NCI-H128 (cell line): Measurements from ENCODE around the gene MCF2L.

ENCODE experiments used
- DNase-seq: peaks from one replicate; lab custom pipeline; 2025; ENCODE audit not compliant: unreplicated experiment; lab: John Stamatoyannopoulos, UW

The MCF2L gene

DNA sequence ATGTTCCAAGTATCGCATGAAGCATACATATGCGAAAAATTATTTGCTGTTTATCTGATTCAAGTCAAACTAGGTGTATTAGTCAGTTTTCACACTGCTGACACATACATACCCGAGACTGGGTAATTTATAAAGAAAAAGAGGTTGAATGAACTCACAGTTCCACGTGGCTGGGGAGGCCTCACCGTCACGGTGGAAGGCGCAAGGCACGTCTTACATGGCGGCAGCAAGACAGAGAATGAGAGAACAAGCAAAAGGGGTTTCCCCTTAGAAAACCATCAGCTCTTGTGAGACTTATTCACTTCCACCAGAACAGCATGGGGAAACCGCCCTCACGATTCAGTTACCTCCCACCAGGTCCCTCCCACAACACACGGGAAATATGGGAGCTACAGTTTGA, 176.5 kb downstream of the MCF2L start:
- DNase-seq, result no peak

- DNase-seq, result no peak
These were observed 177.0 kb downstream of the MCF2L start for GRCh38 chr13:113145911-113146598.

DNA sequence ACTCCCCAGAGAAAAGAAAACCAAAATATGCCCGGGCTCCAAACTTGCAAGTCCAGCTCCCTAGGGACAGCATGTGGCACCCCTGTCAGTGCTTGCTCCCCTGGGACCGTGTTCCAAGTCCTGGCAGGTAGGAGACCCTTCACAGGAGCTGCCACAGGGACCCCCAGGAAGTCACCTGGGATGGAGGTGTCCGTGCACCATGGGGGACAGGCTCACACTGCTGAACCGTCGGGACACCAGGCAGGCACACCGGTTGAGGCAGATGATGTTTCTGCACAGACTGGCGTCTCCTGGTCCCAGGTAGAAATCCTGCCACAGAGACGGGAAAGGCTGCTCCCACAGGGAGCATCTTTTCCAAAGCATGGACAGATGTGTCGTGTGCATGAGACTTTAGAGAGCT, 177.7 kb downstream of the MCF2L start:
- no peak for DNase-seq

- DNase-seq, result no peak
These were observed 178.2 kb downstream of the MCF2L start for GRCh38 chr13:113147206-113147605.

- DNase-seq, result no peak
These were observed 179.4 kb downstream of the MCF2L start for GRCh38 chr13:113148407-113148806.

- no peak for DNase-seq
These were observed 180.0 kb downstream of the MCF2L start for GRCh38 chr13:113148940-113149503.
